ENCODE results near the gene ESAM.

DNA sequence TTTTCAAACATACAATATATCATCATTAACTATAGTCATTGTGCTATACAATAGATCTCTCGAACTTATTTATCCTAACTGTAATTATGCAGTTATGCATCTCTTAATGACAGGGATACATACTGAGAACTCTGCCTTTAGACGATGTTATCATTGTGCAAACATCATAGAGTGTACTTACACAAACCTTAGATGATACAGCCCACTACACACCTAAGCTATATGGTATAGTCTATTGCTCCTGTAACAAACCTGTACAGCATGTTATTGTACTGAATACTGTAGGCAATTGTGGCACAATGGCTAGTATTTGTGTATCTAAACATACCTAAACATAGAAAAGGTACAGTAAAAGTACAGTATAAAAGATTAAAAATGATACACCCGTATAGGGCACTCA is 49.7 kb downstream of the ESAM start:
- no peak for TF ChIP-seq EZH2 (IDR thresholded peaks at IDR 0.05)
- no peak for TF ChIP-seq FOXP2 (optimal IDR thresholded peaks at IDR 0.05; ENCODE audit: control extremely low read depth, extremely low read length, insufficient read depth)
- no peak for TF ChIP-seq POLR2AphosphoS5 (IDR thresholded peaks at IDR 0.05; ENCODE audit: borderline replicate concordance, low read depth, low read length)

All from SK-N-MC (cell line).